ENCODE results near the gene WHRN.

The WHRN gene

DNA sequence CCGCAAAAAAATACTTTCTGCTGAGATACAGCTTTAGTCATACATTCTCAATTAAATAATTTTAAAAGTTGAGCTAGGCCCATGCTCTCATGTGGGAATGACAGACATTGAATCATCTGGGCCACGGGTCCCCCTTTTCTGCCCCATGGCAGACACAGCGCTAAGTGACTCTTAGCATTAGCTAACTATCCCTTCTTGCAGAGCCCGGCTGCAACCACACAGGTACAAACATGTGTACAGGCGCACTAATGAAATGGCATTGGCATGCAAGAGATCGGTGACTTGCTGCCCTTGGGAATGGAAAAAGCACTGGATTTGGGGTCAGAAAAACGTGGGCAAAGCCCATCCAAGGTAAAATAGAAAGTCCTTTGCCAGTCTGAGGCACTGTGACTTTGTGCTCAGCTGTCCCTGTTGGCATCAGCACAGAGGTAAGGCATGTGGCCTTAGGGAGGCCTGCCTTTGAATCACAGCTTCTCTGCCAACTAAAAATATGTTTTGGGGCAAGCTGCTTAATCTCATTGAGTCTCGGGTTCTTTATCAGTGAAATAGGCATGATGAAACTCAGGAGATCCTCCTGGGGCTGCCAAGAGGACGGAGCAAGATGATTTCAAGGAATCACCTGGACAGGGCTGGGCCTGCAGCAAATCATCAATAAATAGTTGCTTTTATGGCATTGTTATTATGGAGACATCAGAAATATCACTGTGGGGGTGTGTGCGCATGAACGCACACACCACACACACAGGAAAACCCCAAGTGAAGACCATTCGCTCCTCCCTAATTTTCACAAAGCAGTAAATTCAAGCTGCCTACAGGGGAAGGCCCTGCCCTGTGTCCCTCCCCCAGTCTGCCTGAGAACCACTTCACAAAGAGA, 54.2 kb downstream of the WHRN start:
- DNase-seq (ENCODE audit: low read depth, low spot score) = no peak

DNA sequence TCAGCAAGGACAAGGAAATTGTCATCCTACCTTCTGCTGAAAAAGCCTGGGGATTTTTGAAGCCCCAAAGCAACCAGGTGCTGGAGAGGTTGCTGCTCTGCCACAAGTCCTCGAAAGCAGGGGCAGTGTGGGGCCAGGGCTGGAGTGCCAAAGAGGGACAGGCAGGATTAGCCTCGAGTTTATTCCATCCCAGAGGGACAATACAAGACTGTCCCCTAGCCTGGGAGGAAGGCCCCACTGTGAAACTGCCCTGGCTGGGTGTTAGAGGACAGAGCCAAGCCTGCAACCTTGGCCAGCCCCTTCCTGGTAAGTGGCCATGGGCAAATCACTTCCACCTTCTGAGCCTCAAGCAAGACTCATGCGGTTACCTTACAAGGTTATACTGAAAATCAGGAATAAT, 55.1 kb downstream of the WHRN start:
- DNase-seq (ENCODE audit: low read depth, low spot score) = no peak

DNA sequence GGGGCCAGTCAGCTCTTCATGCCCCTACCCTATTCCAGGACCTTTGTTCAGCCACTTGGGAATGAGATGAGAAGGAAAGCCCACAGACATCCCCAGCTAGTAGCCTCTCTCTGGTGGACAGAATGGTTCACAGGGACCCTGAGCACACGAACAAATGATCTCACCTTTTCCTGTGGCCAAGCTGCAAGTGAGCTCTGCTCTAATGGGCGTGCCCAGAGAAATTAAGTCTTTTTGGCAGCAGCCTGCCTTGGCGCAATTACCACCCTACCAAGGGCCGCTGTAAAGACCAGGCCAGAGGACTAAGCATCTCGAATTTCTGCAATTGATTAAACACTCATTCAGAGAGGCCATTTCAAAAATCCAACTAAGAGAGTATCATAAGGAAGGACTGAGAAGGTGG, 56.0 kb downstream of the WHRN start:
- no peak for DNase-seq (ENCODE audit: low read depth, low spot score)

DNA sequence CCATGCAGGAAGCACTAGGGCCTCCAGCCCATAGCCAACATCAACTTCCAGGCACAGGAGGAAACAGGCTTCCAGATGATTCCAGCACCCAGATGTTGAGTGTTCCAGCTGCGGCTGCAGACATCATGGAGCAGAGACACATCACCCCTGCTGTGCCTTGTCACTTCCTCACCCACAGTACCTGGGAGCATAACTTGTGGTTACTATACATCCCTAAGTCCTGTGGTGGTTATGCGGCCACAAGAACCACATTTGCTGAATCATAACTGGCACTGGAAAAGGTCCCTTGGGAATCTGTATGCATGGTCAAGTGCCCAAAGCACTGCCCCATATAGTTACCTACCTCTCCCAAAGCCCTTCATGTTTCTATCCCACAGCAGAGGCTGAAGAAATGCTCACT, 56.6 kb downstream of the WHRN start:
- DNase-seq (ENCODE audit: low read depth, low spot score) = no peak

DNA sequence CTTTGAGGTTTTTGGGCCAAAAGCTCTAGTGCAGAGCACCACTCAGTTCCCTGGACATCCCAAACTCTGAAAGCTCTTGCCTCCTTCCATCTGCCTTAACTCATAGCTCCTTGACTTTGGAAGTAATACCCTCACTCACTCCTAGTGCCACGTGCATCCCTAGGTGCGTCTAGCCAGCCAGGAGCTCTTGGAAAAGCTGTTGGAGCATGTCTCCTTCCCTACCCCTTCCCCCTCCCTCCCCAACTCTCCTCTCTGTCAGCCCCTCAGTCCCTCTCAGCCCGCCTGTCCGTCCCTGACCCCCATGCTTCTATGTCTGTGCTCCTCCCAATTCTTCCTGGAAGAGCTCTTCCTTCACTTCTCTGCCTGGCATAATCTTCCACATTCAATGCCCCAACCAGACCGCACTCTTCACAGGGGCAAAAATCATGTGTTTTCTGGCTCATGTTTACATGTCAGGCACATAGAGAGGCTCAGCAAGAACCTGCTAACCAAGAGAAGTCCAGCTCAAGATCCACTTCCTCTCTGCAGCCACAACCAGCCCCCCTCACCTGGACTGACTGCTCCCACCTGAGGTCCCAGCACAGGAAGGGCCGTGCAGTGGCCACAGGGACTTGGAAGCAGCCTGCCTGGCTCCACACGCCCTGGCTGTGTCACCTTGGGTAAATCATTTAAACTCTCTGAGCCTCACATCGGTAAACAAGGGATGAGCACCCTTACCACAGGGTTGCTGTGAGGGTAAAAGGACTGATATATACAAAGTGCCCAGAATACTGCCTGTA, 58.4 kb downstream of the WHRN start:
- DNase-seq (ENCODE audit: low read depth, low spot score) = no peak

DNA sequence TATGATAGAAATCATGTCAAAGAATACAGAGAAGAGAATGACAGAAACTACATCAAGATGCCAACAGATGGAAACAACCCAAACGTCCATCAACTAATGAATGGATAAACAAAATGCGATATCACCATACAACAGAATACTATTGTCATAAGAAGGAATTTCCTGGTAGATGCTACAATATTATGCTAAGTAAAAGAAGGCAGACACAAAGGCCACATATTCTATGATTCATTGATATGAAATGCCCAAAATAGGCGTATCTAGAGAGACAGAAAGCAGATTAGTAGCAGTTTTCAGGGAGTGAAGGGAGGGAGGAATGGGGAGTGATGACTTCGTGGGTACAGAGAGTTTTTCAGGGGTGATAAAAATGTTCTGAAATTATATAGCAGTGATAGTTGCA, 59.2 kb downstream of the WHRN start:
- no peak for DNase-seq (ENCODE audit: low read depth, low spot score)

DNA sequence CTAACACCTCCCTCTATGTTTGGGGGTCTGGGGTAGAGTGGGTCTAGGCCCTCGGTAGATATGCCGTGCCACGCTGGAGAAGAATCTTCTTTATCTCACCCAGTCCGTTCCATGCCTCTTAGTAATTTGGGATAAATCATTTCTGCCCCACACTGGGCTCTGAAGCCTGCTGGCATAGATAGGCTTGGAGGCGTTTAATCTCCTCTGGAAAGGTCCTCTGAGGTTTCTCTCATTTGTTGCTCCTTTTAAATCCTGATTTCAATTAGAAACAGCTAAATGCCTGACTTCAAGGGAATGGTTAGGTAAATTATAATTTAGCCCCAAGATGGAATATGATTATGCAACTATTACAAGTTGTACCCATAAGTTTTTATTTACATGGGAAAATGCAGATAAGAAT, 59.7 kb downstream of the WHRN start:
- no peak for DNase-seq (ENCODE audit: low read depth, low spot score)

DNA sequence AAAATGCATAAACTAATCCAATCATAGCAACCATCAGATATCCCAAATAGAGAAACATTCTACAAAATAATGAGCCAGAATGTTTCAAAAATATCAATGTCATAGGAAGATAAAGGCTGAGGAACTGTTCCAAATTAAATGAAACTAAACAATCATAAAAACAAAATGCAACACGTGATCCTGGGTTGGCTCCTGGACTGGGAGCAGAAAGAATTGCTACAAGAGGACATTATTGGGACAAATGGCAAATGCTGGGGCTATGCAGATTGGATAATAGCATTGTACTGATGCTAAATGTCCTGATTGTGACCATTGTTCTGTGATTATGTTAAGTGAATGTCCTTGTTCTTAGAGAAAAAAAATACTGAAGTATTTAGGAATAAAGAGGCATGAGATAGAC, 63.3 kb downstream of the WHRN start:
- DNase-seq (ENCODE audit: low read depth, low spot score) = no peak

DNA sequence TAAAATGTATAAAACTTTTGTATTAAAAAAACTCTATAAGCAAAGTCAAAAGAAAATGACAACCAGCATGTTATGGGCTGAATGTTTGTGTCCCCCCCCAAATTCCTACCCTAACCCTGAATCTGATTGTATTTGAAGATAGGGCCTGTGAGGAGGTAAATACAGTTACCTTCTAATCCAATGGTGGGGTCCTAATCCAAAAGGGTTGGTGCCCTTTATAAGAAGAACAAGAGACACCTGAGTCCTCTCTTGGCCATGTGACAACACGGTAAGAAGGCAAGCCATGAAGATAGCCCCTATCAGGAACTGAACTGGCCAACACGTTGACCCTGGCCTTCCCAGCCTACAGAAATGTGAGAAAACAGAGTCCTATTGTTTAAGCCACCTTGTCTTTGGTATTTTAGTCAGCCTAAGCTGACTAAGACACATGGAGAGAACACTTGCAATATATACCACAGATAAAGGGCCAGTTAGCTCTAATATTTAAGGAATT, 67.8 kb downstream of the WHRN start:
- no peak for DNase-seq (ENCODE audit: low read depth, low spot score)

DNA sequence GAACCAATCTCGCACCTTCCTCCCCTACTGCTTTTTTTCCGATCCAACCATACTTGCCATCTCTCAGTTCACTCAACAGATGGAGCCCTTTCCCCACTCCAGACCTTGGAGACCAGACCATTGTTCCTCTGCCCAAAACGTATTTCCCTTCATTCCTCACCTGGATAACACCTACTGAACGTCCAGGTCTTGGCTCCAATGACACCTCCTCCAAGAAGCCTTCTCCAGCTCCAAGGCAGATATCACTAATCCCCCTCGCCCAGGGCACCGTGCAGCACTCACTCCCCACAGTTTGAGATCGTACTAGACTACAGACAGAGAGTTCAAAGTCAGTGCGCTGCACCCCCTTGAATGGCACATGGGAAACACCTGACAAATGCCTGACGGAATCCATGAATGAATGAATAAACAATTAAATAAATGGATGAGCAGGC, 70.4 kb downstream of the WHRN start:
- no peak for DNase-seq (ENCODE audit: low read depth, low spot score)

DNA sequence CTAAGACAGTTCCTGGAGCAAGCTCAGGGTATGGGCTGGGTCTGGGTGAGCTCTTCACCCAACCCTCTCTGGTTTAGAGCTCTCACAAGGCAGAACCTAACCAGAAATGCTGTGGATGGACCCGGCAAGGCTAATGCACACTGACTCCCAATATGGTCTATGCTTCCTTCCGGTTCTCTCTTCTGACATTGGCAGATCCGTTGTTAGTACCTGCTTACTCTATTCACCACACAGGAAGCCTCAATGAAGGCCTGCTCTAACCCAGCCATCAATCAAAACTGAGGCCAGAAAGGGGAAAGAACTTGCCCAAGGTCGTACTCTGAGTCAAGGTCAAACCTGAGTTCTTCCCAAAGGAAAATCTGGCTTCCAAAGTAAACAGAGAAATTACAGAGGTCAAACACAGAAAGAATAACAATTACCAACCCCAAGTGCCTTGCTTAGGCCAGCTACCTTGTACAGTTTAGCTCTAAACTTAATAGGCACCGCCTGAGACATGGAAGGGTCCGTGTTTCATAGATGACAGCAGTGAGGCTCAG, 71.5 kb downstream of the WHRN start:
- no peak for DNase-seq (ENCODE audit: low read depth, low spot score)

DNA sequence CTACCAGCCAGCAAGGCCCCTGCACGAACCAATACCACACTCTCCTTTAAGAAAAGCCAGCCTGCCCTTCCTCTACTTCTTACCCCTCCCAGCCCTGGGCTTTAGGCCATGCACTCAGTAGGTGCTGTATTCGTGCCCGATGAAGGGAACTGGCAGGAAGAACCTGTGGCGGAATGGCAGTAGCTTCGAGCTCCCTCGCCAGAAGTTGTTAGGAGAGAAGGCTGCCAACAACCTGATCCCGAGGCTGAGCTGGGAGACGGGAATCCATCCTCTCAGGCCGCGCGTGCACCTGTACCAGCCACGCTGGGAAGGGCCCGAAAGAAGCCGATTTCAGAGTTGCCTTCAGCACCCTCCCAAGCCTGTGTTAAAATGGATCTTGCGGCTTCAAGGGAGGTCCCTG, 72.2 kb downstream of the WHRN start:
- DNase-seq (ENCODE audit: low read depth, low spot score) = no peak

DNA sequence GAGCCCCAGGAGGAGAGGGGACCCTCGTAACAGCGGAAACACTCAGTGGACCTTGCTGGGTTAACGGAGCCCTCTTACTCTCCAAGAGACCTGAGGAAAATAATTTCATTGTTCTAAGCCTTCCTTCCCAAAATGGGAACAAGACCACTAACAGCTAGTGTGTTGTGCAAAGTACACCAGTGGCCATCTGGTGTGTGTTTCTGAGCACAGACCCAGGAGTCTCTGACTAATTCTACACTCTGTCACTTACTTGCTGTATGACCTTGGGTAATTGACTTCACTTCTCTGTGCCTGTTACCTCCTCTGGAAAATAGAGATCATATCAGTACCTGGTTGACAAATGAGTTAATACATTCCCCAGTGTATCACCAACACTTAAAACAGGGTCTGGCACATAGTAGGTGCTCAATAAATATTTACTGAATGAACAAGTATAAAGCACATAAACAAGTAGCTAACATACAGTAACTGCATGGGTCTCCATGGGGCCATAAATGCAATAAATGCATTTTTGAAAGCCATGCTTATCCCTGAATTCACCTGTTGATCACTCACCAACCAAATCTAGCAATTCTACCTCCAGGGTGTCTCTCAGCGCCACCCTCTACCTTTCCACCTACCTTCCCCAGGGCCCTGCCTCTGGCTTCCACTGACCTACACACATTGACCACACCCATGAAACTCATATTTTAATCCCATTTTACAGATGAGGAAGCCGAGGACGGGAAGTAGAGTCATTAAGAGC, 72.8 kb downstream of the WHRN start:
- DNase-seq (ENCODE audit: low read depth, low spot score) = no peak

DNA sequence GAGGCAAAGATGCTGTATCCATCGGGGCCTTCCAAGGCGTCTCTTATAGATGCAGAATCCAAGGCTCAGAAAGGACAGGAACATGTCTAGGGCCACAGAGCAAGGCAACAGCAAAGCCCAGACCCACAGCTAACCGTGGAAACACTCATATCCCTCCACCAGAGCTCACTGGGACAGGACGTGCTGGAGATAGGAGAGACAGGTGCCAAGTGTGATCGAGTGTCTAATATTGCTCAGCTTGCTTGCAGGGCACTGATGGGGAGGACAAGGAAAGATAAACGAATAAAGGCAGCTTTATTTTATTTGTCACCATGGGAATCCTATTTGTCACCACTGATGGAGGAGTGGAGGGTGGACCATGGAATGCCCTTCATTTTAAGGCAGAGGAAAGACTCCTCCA, 73.5 kb downstream of the WHRN start:
- no peak for DNase-seq (ENCODE audit: low read depth, low spot score)

DNA sequence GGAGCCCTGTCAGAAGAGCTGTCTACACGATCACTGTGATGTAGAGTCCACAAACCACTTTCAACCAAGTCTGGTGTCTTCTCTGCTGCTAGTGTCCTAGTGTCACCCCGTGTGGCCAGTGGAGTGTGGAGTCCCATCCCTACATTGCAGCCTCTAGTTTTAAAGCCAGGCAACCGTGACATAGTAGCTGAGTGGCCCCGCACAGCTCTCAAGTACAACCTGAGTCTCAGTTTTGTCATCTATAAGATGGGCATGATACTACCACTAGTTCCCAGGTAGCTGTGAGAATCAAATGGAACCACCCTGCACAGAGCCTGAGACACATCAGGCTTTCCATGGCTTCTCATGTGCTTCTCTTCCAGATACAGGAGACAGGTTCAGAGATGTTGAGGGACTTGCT, 74.3 kb downstream of the WHRN start:
- no peak for DNase-seq (ENCODE audit: low read depth, low spot score)

DNA sequence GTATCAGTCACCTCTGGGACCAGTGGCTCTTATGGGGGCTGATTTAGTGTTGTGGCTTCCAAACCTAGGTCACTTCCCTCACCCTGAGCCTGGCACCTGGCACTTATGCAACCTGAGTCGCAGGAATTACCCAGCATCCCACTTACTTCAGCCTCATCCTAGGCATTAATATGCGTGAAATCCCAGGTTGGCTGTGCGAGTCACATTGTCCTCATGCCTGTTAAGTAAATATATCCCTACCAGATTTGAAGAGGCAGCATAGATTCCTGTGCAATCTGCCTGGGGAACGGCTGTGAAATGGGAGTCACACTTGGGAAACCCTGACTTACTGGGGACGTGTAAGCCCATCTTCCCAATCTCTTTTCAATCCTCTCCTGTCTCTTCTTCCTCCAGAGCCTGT, 74.8 kb downstream of the WHRN start:
- DNase-seq (ENCODE audit: low read depth, low spot score) = no peak

DNA sequence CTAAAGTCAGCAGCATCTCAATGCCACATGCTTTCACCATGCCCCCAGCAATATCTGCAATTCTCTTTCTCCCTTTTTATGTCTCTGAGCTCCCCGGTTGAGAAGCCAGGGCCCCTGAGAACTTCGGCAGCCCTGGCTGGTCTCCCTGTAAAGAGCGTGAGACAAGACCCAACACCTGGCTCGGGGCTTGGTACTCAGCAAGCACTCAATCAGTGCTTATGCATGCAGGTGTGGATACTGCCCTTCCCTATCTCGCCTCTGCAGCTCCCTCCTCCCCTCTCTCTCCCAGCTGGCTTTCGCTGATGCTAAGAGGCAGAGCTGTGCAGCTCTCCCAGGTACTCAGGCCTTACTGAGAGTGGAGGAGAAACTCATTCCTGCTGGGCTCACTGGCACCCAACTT, 75.8 kb downstream of the WHRN start:
- DNase-seq (ENCODE audit: low read depth, low spot score) = no peak

DNA sequence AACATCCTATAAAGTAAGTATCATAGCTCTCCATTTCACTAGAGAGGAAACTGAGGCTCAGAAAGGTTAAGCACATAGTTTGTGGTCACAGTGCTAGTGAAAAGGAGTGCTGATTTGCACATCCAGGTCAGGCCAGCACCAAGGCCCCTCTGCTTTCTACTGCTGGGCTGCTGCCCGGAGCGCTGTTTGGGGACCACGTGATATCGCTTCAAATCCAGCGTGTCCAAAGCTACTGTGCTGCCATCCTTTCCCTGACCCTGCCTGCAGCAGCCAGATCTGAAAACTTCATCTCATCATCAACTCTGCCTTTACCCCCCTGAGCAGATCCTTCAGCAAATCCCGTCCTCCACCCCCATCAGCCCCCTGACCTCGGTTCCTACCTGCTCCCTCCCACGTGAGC, 76.8 kb downstream of the WHRN start:
- no peak for DNase-seq (ENCODE audit: low read depth, low spot score)

DNA sequence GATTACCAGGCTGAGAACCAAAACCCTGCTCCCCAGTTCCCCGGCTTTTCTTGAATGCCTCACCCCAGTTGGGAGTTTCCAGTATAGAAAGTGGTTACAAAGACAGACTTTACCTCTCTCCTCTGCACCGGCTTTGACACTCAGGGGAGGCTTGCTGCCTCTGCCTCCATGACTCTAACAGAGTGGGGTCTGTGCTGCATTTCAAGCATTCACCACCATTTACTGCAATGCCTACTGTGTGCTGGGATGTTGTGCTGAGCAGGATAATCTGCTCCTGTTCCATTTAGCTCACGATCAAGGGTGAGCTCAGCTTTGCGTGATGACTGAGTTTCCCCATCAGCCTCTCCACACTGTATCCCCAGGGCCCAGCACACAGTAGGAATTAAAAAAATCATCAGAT, 77.6 kb downstream of the WHRN start:
- no peak for DNase-seq (ENCODE audit: low read depth, low spot score)

DNA sequence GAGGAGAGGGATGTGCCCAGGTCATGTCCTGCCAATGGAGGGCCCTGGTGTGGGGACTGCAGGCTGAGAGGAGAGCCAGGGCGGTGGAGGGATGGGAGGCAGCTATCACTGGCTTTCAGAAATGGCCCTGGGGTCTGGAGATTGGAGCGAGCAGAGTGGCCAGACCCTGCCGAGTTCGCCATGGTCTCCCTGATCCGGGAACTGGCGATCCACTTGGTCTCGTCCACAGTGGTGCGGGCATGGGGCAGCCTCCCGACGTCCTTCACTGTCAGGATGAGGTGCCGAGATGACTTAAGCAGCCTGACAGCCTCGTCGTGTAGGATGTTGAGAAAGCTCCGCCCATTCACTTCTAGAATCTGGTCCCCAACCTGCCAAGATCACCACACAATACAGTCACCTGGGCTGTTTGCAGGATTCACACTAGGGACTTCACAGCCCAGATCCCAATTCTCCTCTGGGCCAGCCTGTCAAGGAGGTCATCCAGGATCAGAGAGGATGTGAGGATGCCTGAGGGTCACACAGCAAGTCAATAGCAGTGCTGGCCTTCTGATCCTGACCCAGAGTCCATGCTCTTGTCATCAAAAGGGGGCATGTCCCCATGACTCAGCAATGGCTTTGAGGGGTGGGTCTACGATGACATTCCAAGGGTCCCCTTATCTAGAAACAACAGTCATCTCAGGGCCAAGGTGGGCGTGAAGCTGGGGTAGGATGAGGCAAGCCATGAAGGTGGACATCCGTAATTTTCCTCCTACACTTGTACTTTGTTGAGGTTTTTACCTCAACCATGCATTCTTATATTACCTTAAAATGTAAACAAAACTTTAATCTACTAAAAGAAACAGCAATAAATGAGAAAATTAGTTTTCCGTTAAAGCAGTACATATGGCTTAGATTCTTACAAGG, 79.0 kb downstream of the WHRN start:
- no peak for DNase-seq (ENCODE audit: low read depth, low spot score)

DNA sequence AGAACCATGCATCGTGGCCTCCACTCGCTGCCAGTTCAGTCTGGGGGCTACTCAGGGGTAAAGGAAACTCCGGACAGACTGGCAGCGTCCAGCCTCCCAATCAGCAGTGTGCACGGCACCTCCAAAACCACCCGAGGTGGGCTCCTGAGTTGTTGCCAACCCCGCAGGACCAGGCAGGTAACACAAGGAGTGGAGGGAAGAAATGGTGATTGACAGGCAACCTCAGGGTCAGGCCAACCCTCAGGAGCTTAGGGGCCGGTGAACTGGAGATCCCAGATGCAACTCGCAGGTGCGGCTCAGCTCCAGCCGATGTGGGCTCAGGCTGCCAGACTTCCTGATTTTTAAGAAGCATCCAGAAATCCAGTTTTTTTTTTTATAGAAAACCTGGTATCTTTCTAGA, 80.1 kb downstream of the WHRN start:
- no peak for DNase-seq (ENCODE audit: low read depth, low spot score)
